Measurements from ENCODE around the gene CLEC12A. TPM values are rescaled to one million over a fixed set of nuclear protein-coding genes. Genes with fewer than 3 reads are reported as not detected.

Gene CLEC12A
- not detected in 5 replicates for total RNA-seq (2022; extraction: Qiagen RNA extraction)

GRCh38 chr12:9971181-9971580 is at the start of gene CLEC12A:
CLEC12A (plus strand) TSS chr12:9971409; CDS start chr12:9971597, 188 bp downstream.

GRCh38 chr12:9932270-9932669 is 38.9 kb upstream of the CLEC12A start, which contains the start of gene CLEC2A:
CLEC2A (minus strand) TSS chr12:9932370; CDS start chr12:9932329, 41 bp downstream.

DNA sequence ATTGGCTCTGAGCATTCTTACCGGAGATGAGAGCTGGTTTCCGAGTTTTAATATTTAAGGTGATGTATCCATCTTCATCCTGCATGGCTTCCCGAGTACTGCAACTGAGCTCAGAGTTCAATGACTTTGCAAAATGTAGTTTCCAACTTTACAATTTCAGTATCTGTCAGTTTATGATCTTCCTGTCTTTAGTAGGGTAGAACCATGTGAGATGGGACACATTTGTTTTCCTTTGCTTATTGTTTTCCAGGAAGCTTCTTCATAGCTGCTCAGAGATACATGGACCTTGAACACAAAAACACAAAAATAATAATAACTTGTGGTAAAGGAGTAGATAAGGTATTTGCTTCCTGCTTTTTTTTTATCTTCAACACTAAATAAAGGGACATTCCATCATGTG is 27.8 kb downstream of the CLEC12A start, which contains the start of gene CLEC1B:
Gene CLEC1B (minus strand): TSS at position 106 of the 400 bp plus-strand sequence. CDS start 21 bp downstream, at position 85.

DNA sequence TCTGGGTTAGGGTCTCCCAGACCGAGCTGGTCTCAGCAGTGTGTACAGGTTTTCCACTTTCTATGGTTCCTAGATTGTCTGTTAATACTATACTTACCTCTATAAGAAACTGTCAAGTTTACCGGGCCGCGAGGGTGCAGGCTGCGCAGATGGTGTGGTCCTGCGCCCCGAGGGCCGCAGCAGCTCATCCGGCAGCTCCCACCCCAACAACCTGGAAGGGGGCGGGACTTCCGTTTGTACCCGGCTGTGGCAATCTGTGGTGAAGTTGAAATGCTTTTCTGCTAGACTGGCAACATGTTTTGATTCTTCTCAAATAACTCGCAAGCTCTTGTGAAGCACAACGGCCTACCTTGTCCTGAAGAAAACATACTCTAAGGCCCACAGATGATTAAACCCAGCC is 59.2 kb downstream of the CLEC12A start, which contains the start of gene CLEC9A:
Gene CLEC9A (plus strand): TSS at position 237 of the 400 bp plus-strand sequence. CDS start 22,006 bp downstream, outside the sequence.

Other genes with a start within 250 kb of the CLEC12A start
- gene CLECL1, start 238.3 kb upstream of the CLEC12A start, total RNA-seq (2022; extraction: Qiagen RNA extraction), result not detected in 5 replicates
- gene CD69, start 210.5 kb upstream of the CLEC12A start, total RNA-seq (2022; extraction: Qiagen RNA extraction), result not detected in 5 replicates
- not detected in 5 replicates for gene KLRF1, start 143.9 kb upstream of the CLEC12A start, total RNA-seq (2022; extraction: Qiagen RNA extraction)
- gene CLEC2B, start 102.1 kb upstream of the CLEC12A start, total RNA-seq (2022; extraction: Qiagen RNA extraction), result 1.00 to 2.1 TPM (median 1.3 TPM) in 5 replicates
- not detected in 5 replicates for gene KLRF2, start 89.9 kb upstream of the CLEC12A start, total RNA-seq (2022; extraction: Qiagen RNA extraction)
- not detected in 5 replicates for gene CLEC2A, start 39.0 kb upstream of the CLEC12A start, total RNA-seq (2022; extraction: Qiagen RNA extraction)
- gene CLEC1B, start 27.7 kb downstream of the CLEC12A start, total RNA-seq (2022; extraction: Qiagen RNA extraction), result not detected in 5 replicates
- gene CLEC12B, start 39.2 kb downstream of the CLEC12A start, total RNA-seq (2022; extraction: Qiagen RNA extraction), result not detected in 5 replicates
- gene CLEC9A, start 59.3 kb downstream of the CLEC12A start, total RNA-seq (2022; extraction: Qiagen RNA extraction), result not detected in 5 replicates
- gene CLEC1A, start 127.6 kb downstream of the CLEC12A start, total RNA-seq (2022; extraction: Qiagen RNA extraction), result not detected in 5 replicates
- not detected in 5 replicates for gene CLEC7A, start 158.8 kb downstream of the CLEC12A start, total RNA-seq (2022; extraction: Qiagen RNA extraction)
- 0.82 to 1.3 TPM (median 1.2 TPM) in 5 replicates for gene OLR1, start 200.7 kb downstream of the CLEC12A start, total RNA-seq (2022; extraction: Qiagen RNA extraction)
- gene TMEM52B, start 207.6 kb downstream of the CLEC12A start, total RNA-seq (2022; extraction: Qiagen RNA extraction), result 0.09 to 0.33 TPM (median 0.29 TPM) in 3 of 5 replicates, not detected in the others
- 34.2 to 43.8 TPM (median 39.9 TPM) in 5 replicates for gene GABARAPL1, start 241.5 kb downstream of the CLEC12A start, total RNA-seq (2022; extraction: Qiagen RNA extraction)

Measured in A549 treated with Mapracorat at 1 μM for 4 hours (cell line).